K562 (cell line): ENCODE results near the gene HTR3C. TPM values are rescaled to one million over a fixed set of nuclear protein-coding genes. Genes with fewer than 3 reads are reported as not detected.

Source experiments
- ATAC-seq: fragments of 200-7000 bp; cut with Tn5 transposase; 3 replicates; pipeline ENCODE4 v1.9.1; 2020; ENCODE audit warnings: moderate library complexity
- BruUV-seq: library from RNA; stranded (reverse); fragments of 400-500 nt; replicated peaks from 2 replicates; lab custom pipeline; 2021; lab: Mats Ljungman, UMichigan
- CTCF ChIA-PET: fragments of 300-600 bp; formaldehyde crosslinking; extraction: SDS; loops from one replicate; lab custom pipeline; 2021; ENCODE audit warnings: low intra/inter-chr PET ratio; lab: Yijun Ruan, JAX
- POLR2A ChIA-PET: fragments of 300-600, 350-650 bp; sonication (Branson Sonifier 250); formaldehyde crosslinking; extraction: SDS; loops from one replicate; lab custom pipeline; 2021; ENCODE audit warnings: antibody characterized with exemption, inconsistent platforms; lab: Yijun Ruan, JAX
- DNase-seq, 4 experiments: peaks; one replicate each; pipeline versions ENCODE4 v3.0.0 to v3.0.0-alpha.2; 2011 to 2018; ENCODE audit warnings: low spot score in 3 of 4, mixed read lengths in 3 of 4; ENCODE audit errors: extremely low read depth in 1 of 4
- FAIRE-seq: peaks from 2 replicates; lab custom pipeline; 2011; peaks lifted over from hg19 to GRCh38; lab: Jason Lieb, UNC
- H2AFZ ChIP-seq: 2 replicates; pipeline ENCODE4 v1.6.0; 2011; ENCODE audit warnings: low read depth, low read length, control low read depth, inconsistent platforms
- H3K27ac ChIP-seq: fragments of 200-600 bp; 3 replicates; pipeline ENCODE4 v1.8.0; 2011; ENCODE audit warnings: low read depth, mild to moderate bottlenecking, control low read depth, inconsistent platforms, low read length, moderate library complexity, mixed read lengths; ENCODE audit errors: extremely low read depth
- H3K27me3 ChIP-seq, 2 experiments: fragments of 300-600 bp in 1 of 2; 2 replicates in 1 of 2; 3 replicates in 1 of 2; pipeline versions ENCODE4 v1.6.0 to v1.8.0; 2011; ENCODE audit warnings: inconsistent platforms in 2 of 2, low read length in 2 of 2, mild to moderate bottlenecking in 1 of 2, mixed read lengths in 1 of 2, moderate library complexity in 1 of 2; ENCODE audit not compliant: control insufficient read depth in 2 of 2, insufficient read depth in 2 of 2
- H3K36me3 ChIP-seq: fragments of 300-600 bp; 3 replicates; pipeline ENCODE4 v1.8.0; 2011; ENCODE audit warnings: mild to moderate bottlenecking, low read length, inconsistent platforms; ENCODE audit not compliant: control insufficient read depth, insufficient read depth
- H3K4me1 ChIP-seq, 2 experiments: fragments of 200-600 bp in 1 of 2; replicated peaks in 1 of 2; 2 replicates in 1 of 2; 3 replicates in 1 of 2; pipeline versions ENCODE4 v1.5.1 to v1.8.0; 2011; ENCODE audit warnings: inconsistent platforms in 2 of 2, low read length in 2 of 2, mild to moderate bottlenecking in 1 of 2, mixed read lengths in 1 of 2, moderate library complexity in 1 of 2; ENCODE audit not compliant: control insufficient read depth in 2 of 2, insufficient read depth in 2 of 2
- H3K4me2 ChIP-seq: 2 replicates; pipeline ENCODE4 v1.6.1; 2011; ENCODE audit warnings: low read length, control low read depth, inconsistent platforms, mixed read lengths; ENCODE audit not compliant: insufficient read depth
- H3K4me3 ChIP-seq: fragments of 200-600 bp; sonication (generic), shearing (Covaris generic); 2 replicates; pipeline ENCODE4 v1.5.1; 2016; ENCODE audit warnings: control low read depth, inconsistent platforms
- H3K79me2 ChIP-seq: fragments of 200-600 bp; 3 replicates; pipeline ENCODE4 v1.8.0; 2011; ENCODE audit warnings: low read length, inconsistent platforms; ENCODE audit not compliant: control insufficient read depth, insufficient read depth
- H3K9ac ChIP-seq, 2 experiments: 2 replicates each; pipeline versions ENCODE4 v1.6.0 to v1.6.1; 2011; ENCODE audit warnings: low read depth in 2 of 2, low read length in 2 of 2, control low read depth in 1 of 2, inconsistent platforms in 1 of 2, mild to moderate bottlenecking in 1 of 2, mixed read lengths in 1 of 2; ENCODE audit not compliant: insufficient read depth in 1 of 2
- H3K9me1 ChIP-seq: one replicate; pipeline ENCODE4 v1.6.0; 2011; ENCODE audit warnings: inconsistent platforms, mild to moderate bottlenecking, low read length, moderate library complexity; ENCODE audit not compliant: control insufficient read depth, insufficient read depth
- H3K9me3 ChIP-seq: replicated peaks from 2 replicates; pipeline ENCODE4 v1.5.1; 2011; ENCODE audit warnings: low read depth, low read length, inconsistent platforms; ENCODE audit not compliant: control insufficient read depth, insufficient read depth
- H4K20me1 ChIP-seq: replicated peaks from 2 replicates; pipeline ENCODE4 v1.6.1; 2011; ENCODE audit warnings: low read length, inconsistent platforms, mixed read lengths; ENCODE audit not compliant: control insufficient read depth, insufficient read depth
- MEIS2 ChIP-seq: fragments of 450-650 bp; IDR thresholded peaks from 2 replicates; pipeline ENCODE4 v1.6.1; 2014; ENCODE audit warnings: mild to moderate bottlenecking; ENCODE audit not compliant: partially characterized antibody
- ZNF586 ChIP-seq: fragments of 450-650 bp; formaldehyde crosslinking; conservative IDR thresholded peaks from 2 replicates; pipeline ENCODE4 v1.4.0; 2020; ENCODE audit warnings: mild to moderate bottlenecking, moderate library complexity
- WGBS: fragments of 100-300 bp; shearing (Covaris generic); methylation state at CpG from one replicate; pipeline ENCODE4 v1.1.6; 2016; ENCODE audit warnings: low coverage, mixed read lengths; ENCODE audit not compliant: insufficient coverage; ENCODE audit errors: missing lambda C conversion rate; 5-methylcytosine and 5-hydroxymethylcytosine counted together
- in situ Hi-C: fragments of 300-500 bp; cut with MboI; formaldehyde crosslinking; loops from 4 replicates; pipeline ENCODE4 v1.15.0; 2018; ENCODE audit warnings: inconsistent platforms, mixed read lengths
- intact Hi-C: fragments of 100-400 bp; cut with micrococcal nuclease; formaldehyde crosslinking; loops from 2 replicates; pipeline ENCODE4 v1.14.2; 2022
- polyA plus RNA-seq, 8 experiments: library from polyadenylated mRNA; depleted of rRNA in 4 of 8; stranded (reverse) in 5 of 8; unstranded in 3 of 8; fragments of >200 nt; fragmentation: Nextera tagmentation in 2 of 8; fragmentation: Illumina TruSeq in 1 of 8; extraction: Ambion mirVana in 2 of 8; extraction: Trizol in 1 of 8; gene quantifications; 2 replicates each; pipeline versions ENCODE4 v1.2.1 to v1.2.3, GENCODE V29; 2011 to 2014; ENCODE audit warnings: inconsistent platforms in 1 of 8, missing spikeins in 1 of 8
- total RNA-seq, 7 experiments: library from RNA; depleted of rRNA in 6 of 7; stranded (reverse); fragments of >200 nt in 6 of 7; fragmentation: Illumina TruSeq in 2 of 7; extraction: Trizol in 2 of 7; gene quantifications; 2 replicates each; pipeline versions ENCODE4 v1.2.1 to v1.2.3, GENCODE V29; 2011 to 2021; ENCODE audit warnings: low replicate concordance in 1 of 7
- TF ChIP-seq, protein P1 (sequence below): sonication (generic); formaldehyde crosslinking; IDR thresholded peaks from 2 replicates; pipeline ENCODE4 v1.5.0; 2020; ENCODE audit warnings: missing genetic modification reagents
- TF ChIP-seq, protein P2 (sequence below), 2 experiments: IDR thresholded peaks in 1 of 2; conservative IDR thresholded peaks in 1 of 2; 2 replicates each; pipeline ENCODE4 v1.6.1; 2016; ENCODE audit warnings: low read depth in 2 of 2, mild to moderate bottlenecking in 1 of 2, missing compliant biosample characterization in 1 of 2, missing genetic modification characterization in 1 of 2, moderate library complexity in 1 of 2

The HTR3C gene
- total and polyA plus RNA-seq, 9 of the 15 experiments (the other 6 are each of a cell fraction or from before 2014, with no cell fraction given): 0.04 to 0.06 TPM; not detected in 7

DNA sequence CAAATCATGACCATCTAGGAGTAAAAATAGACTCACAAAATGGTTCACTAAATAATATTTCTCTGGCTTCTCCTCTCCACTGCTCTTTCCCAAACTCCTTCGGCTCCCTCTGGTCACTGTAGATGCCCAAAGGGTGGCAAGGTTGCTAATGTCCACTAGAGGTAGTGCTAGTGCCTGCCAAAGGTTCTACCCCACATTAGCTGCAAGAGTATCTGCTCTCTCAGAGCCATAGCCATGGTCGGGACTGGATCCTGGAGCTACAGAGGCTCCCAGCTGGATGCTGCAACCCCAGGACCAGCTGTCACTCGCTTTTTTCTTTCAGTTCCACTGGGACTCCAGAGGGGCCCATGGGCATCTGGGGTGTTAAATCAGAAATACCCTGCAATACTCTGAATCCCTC lies 12.8 kb upstream of the HTR3C start (continued):
- TF ChIP-seq, protein P1, sequence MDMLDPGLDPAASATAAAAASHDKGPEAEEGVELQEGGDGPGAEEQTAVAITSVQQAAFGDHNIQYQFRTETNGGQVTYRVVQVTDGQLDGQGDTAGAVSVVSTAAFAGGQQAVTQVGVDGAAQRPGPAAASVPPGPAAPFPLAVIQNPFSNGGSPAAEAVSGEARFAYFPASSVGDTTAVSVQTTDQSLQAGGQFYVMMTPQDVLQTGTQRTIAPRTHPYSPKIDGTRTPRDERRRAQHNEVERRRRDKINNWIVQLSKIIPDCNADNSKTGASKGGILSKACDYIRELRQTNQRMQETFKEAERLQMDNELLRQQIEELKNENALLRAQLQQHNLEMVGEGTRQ (CRISPR knock-in tag): no peak
- TF ChIP-seq, all 486 proteins: peak for 7

DNA sequence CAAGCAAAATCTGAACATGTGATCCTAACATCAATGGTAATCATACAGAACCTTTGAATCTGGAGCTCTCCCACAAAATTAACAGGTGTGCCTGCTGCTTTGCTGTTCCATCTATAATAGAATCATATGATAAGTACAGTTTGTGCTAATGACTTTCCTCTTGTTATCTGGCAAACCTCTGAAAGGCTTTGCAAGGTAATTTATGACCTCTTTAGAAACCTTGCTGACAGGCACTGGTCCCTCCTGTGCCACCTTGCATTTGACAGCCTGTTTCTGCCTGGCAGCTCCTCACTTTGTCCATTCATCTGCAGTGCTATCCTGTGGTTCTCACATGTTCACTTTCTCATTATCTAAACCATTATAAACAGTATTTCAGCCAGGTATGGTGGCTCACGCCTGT lies 10.2 kb upstream of the HTR3C start:
- BruUV-seq: no TSS peak
- no peaks in the 10 kb centered on the region for H4K20me1 ChIP-seq
- no peak for TF ChIP-seq ZNF586 (CRISPR knock-in tag)
- TF ChIP-seq, protein P2, sequence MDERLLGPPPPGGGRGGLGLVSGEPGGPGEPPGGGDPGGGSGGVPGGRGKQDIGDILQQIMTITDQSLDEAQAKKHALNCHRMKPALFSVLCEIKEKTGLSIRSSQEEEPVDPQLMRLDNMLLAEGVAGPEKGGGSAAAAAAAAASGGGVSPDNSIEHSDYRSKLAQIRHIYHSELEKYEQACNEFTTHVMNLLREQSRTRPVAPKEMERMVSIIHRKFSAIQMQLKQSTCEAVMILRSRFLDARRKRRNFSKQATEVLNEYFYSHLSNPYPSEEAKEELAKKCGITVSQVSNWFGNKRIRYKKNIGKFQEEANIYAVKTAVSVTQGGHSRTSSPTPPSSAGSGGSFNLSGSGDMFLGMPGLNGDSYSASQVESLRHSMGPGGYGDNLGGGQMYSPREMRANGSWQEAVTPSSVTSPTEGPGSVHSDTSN (CRISPR knock-in tag; IDR thresholded peaks at IDR 0.05; ENCODE audit: low read depth): no peak
- TF ChIP-seq, protein P2 (tag; conservative IDR thresholded peaks at IDR 0.05; ENCODE audit: low read depth): peak; percentile 45; the same call in 1 of the 2 replicates
- peak; percentile 61 for TF ChIP-seq MEIS2
- DNase-seq (no peak), ATAC-seq (no peak), FAIRE-seq (no peak)
- POLR2A ChIA-PET: interaction anchor here (0.7 to 3.1 kb wide), 4 partner anchors 10 to 33 kb away, joined by 3 to 12 read pairs (median 4); partner anchors contain the start of gene HTR3C
- H3K4me2 ChIP-seq: no peak overlapping the region
- H3K27ac ChIP-seq: no peak overlapping the region
- in situ Hi-C loops (no loop called here), intact Hi-C loops (loop anchor here (5.0 to 10.0 kb wide), 3 partner anchors 75 to 245 kb away; partner anchors contain the start of genes ALG3 and EEF1AKMT4)
- no peak overlapping the region for H2AFZ ChIP-seq
- no peak overlapping the region for H3K9ac ChIP-seq
- peaks cover 0 to 5% of the 10 kb centered on the region in 2 experiments; a peak in 1 of 5 replicates for H3K27me3 ChIP-seq
- 17% methylated on average over 1 of the region's 1 CpG for WGBS
- CTCF ChIA-PET: no interaction called here
- no peaks in the 10 kb centered on the region for H3K9me1 ChIP-seq
- no peaks in the 10 kb centered on the region for H3K4me1 ChIP-seq
- H3K36me3 ChIP-seq: no peaks in the 10 kb centered on the region
- H3K4me3 ChIP-seq: no peak overlapping the region
- H3K79me2 ChIP-seq: no peaks in the 10 kb centered on the region
- H3K9me3 ChIP-seq: no peaks in the 10 kb centered on the region
